Fibroblast of gingiva (primary cell): ENCODE data around the gene SKIDA1.

Source experiments
- DNase-seq: peaks from one replicate; pipeline ENCODE4 v3.0.0-alpha.2; 2011; ENCODE audit warnings: low read depth

SKIDA1 gene

DNA sequence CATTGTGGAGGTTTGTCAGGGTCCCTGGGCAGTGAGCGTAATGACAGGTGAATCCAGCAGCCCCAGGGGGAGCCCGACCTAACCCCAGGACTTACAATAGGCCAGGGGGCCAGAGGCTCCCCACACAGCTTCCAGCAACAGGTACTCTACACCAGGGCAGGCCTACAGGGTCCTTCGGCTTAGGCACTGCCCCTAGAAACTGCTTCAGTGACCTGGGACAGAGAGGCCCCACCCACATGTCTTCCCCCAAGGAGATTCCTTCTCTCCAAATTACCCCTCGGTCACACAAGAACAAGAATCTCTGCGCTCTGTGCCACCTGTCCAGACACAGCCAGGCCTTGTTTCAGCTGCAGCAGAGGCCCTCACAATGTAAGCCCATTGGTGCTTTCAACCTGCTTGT, 24.4 kb downstream of the SKIDA1 start:
- no peak for DNase-seq

DNA sequence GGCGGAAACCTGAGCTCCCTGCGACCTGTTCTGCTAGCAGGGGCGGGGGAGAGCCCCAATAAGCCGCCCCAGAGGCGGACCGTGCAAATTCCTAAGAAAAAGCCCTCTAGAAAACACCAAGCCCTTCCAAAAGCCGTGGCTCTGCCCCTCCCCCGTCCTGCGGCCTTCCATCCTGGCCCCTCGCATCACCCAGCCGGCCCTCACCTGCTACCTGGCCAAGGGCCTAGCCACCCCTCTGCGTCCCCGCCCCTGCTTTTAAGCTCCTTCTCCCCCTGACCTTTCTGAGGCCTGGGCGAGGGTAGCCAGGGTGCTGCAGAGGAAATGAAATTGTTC, 24.9 kb downstream of the SKIDA1 start:
- no peak for DNase-seq

DNA sequence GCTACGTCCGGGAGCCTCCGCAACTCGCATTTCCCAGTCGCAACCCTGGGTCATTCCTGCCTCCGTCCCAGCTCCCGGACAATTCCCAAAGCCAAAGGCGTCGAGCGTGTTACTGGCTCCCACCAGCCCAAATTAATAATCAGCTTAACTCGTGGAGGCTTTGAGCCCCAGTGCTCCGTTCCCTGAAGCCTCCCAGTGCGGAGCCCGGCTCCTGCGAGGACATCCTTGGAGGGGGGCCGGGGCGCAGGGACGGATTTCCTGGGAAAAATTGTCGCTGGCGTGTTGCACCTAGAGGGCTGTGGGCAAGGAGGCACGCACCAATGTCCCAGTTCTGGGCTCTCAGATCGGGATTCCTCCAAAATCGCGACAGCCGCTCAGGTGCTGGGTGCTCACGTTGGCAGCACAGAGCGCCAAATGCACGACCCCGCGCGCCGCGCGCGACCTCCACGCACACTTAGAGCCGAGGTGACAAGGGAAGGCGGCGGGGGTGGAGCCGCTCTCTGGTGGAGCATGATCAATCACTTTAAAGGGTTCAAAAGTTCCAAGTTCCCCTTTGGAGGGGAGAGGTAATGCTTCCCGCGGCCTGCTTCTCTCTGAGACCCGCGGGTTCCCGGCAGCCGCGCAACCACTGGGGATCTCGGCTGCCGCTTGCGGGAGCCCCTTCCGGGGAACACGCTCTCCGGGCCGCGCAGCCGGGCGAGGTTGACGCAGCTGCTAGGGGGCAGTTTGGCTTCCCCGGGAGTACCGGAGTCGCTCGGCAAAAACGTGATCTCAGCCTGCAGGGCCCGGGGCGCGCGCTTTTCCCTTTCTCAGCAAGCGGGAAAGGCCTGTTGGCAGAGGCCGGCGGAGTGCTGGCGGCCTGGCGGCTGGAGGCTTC, 25.5 kb downstream of the SKIDA1 start:
- no peak for DNase-seq

DNA sequence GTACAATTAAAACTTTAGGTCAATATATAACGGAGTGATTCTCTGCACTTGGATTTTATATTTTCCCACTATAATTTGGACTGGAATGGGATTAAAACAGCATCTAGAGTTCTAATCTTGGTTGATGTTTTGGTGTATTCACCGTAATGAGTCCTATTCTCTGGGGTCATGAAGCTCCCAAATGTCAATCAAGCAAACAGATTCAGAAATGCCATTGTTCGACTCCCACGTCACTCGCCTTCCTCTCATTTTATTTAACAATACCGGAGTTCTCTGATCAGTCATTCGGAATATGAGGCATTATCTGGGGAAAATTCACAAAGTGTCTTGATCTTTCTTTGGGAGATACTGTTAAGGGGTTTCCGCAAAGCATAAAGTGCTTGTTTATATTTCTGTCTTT, 26.5 kb downstream of the SKIDA1 start:
- no peak for DNase-seq

DNA sequence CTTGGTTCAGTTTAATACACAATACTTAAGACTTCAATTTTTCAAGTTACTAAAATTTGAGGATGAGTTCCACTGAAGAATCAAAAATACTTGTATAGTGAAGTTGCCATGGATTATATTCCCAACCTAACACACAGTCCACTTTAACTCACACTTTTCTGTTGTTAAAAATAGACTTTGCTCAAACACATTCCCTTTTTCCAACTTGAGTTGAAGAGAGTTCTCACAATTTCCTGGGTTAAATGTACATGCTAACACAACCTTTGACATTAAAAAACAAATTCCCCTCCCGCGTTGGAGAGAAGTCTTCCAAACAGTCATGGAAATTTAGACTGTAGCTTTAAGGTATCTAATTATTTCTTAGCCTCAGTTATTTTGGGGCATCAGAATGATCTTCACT, 27.1 kb downstream of the SKIDA1 start:
- DNase-seq, result no peak

DNA sequence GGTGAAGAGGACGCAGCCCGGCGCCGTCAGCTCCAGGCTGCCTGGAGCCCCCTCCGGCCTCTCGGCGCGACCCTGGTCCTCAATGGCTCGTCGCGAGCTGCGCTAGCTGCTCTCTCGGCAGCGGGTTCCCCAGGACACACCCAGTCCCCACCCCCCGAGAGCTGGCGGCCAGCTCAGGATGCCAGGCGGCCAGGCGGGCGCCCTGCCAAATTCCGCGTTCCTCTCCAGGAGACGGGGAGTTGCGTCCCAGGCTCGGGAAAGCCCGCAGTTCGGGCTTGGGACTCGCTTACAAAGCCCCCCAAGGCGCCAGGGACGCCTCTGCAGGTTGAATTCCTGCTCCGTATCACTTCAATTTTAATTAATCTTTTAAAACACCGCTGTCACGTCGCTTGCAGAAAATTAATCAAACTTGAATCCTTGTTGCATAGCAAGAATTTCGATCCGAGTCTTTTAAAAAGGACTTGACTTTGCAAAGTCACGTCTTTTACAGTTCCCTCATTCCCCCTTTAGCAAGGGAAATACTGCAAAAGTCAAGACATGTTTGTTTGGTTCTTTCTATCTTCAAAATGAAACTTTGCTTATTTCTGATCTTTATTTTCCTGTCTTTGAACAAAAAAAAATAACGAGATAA, 28.2 kb downstream of the SKIDA1 start:
- peak; percentile 88 for DNase-seq

DNA sequence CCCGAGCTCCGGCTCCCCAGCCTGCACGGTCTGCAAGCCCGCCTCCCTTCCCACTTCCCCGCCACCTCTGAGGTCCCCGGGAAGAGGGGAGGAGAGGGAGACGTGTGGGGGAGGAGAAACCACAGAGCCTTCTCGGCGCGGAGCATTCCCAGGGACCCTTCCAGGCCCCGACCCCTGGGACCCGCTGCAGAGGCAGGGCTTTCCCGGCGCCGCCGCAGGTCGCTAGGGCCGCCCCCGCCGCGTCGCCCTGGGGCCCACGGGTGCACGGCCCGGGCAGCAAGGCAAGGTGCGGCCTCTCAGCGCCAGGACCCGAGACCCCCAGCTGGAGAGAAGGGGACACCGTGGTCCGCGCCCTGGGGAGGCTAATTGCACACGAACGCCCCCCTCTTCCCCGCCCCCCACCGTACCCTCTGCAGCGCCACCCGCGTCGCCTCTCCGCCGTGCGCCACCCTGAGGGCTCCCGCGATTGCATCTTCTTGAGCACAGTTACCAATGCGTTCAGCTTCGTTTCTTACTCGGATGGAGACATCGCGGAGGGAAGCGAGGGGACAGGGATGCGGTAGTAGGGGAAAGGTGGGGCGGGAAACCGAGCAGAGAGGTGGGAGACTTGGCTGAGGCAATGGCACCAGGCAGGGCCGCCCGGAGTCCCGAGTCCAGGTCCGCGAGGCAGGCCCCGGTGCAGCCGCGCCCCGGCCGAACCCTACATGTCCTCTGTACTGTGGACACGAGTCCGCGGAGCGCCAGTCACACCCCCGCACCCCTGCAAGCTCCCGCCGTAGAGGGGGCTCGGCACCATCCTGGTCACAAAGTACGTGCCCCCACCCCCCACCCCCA, 28.9 kb downstream of the SKIDA1 start:
- DNase-seq, result peak; percentile 40

DNA sequence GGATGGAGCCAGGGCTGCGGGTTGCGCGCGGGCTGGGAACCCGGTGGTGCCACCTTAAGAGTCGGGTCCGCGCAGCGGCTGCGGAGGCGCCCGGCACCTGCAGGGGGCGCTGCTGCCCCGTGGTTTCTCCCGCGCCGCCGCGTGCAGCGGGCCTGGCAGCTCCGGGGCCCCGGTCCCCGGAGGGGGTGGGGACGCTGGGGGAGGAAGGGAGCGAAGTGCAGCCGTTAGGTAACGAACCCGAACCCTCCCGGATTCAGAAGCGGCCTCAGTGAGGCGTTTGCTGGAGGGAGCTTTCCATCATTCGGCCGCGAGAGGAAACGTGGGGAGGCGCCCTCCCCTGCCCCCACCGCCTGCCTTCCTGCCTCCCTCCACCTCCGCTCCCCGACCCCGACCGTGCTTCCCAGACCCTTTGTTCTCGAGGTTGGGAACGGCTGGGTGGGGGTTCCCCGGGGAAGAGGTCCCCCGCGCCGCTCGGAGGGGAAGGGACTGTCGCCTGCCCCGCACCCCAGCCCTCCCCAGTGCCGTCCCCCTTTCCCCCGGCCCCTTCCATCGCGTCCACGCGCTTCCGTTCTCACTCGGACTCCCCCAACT, 29.6 kb downstream of the SKIDA1 start:
- peak; percentile 73 for DNase-seq

DNA sequence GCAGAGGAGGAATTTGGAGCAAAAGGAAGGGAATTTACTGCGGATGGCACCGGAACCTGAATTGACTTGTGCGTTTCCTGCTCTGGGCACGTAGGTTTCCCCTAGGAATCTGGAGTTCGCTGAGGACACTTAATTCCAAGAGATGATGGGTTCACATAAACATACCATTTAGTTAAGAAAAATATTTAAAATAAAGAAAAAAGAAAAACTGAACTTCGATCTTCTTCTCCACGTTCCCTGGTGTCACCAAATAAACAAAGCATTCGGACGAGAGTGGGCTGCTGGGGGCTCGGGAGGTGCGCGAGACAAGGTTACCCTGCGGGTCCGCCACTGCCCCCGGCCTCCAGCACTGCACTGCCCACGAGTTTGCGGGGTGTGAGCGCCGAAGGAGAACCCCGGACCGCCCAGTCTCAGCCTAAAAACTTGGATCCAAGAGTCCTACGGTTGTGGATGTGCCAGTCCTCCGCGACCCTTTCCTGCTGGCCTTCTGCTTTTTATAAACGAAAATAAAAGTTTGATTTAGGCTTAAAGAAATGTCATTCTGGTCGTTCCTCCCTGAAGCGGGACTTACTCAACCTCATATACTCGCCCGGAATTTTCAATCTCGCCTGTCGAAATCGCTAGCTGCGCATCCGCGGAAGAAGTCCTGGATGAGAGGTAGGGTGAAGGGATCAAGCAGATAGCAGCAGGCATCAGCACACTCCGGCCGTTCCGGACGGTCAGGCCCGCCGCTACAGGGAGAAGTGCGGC, 30.3 kb downstream of the SKIDA1 start:
- DNase-seq, result no peak

DNA sequence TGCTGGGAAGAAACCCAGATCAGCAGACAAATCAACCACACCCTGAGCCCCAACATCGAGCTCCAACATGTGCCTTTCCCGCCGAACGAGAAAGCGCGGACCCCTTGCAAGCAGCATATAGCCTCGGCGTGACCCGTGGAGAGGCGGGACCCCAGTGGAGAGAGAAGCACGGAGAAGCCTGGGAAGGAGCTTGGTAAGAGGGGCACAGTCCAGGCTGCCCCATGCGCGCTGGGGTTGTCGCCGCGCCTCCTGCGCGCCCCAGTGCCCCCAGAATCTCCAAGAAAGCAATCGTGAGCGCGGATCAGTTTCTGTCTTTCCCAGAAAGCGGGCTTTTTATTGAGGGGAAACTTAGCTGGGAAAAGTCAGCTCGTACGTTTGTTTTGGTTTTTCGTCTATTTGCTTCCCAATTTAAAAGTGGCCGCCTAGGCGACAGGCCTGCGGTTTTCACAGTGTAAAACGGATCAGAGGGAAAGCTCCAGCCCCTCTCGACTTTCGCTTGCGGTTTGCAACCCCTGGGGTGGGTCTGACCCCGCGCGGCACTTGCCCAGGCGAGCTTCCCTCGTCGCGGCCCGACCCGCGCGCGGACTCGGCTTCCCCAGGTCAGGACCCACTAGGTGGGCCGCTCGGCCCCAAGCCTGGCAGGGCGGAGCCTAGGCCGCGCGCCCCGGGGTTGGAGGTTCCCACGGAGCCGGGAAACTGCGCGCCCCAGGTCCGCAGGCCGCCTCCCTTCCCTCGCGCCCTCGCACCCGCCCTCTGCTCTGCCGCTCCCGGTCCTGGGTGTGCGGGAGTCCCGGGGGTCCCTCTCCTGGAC, 31.1 kb downstream of the SKIDA1 start:
- no peak for DNase-seq

DNA sequence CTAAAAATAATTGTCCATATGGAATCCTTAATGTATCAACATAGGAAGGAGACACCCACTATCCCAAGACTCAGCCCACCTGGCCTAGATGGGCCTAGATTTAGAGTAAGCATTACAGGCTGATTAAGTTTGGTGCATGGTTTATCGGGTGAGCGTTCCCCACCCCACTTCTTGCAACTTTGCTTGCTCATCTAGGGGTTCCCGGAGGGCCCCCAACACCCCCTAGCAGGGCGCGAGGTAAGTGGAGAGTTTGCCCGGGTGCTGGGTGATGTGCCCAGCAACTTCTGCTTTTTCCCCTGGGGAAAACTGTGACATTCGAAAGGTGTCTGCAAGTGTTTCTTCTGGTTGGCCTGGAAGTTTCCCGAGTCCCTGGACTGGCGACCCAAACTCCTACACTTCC, 31.7 kb downstream of the SKIDA1 start:
- no peak for DNase-seq

DNA sequence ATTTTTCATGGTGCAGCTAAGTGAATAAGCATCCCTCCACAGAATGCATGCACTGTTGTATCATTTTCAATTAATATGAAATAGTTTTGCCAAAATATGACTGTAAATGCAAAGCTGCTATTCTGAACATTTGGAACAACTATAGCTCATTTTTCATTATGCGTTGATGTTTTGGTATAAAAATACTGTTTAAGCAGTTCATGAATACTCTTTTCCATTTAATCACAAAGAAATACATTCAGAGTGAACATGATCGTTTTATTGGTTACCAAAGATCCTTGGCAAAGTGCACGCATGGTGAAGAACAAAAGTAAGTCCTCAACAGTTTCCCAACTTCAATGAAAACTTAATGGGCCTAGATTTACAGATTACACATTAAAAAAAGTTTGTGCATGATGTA, 33.1 kb downstream of the SKIDA1 start:
- DNase-seq, result no peak

DNA sequence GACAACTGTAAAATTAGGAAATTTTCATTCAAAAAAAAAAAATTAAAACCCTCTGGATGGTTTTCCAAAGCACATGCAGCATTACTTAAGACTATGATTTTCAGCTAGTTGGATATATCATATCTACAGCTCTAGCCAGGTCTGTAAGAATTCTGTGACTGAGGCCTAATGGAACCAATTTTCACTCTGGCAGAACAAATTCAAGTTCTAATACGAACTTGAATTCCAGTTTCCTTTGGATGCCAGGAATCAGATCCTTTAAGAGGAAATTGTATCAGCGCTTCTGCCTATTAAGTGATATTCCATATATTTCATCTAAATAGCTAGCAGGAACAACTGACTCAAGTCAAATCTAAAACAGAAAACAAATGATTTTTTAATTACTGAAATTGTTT, 34.8 kb downstream of the SKIDA1 start:
- no peak for DNase-seq

DNA sequence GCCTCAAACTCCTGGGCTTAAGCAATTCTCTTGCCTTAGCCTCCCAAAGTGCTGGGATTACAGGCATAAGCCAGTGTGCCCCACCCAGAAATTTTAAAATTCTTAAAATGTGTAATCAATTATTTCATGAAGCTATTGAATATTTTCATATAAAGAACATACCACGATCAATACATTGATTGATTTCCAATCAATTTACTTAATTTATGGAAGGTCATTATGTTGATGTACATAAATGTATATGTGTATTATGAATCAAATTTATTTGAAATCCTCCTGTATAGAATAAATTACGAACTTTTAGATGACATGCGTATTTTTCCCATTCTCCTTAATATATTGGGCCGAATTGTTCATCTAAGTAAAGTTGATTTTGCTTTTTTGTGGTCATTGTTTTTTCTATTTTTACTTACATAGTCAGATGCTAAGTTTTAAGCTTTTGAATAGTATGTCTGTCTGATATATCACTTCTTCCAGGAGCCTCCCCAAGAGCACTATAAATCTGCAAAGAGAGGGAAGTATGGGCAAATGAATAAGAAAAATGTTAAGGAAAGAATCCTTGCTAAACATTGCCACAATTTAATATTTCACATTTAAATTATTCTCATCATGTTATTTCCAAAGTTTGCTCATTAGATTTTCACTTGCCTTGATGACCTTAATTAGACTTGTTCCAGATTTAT, 35.3 kb downstream of the SKIDA1 start:
- no peak for DNase-seq

DNA sequence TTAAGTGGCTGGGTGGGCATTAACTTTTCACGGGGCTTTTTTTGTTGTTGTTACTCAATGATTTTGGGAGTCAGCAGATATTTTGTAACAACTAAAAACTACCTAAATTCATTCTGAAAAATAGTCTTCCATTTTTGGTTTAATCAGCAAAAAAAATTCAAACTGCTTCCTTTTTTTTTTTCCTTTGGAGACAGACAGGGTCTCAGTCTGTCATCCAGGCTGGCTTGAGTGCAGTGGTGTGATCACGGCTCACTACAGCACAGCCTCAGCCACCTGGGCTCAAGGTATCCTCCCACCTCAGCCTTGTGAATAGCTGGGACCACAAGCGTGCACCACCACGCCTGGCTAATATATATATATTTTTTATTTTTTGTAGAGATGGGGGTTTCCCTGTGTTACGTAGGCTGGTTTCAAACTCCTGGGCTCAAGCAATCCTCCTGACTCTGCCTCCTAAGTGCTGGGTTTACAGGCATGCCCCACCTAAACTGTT, 36.5 kb downstream of the SKIDA1 start:
- no peak for DNase-seq

DNA sequence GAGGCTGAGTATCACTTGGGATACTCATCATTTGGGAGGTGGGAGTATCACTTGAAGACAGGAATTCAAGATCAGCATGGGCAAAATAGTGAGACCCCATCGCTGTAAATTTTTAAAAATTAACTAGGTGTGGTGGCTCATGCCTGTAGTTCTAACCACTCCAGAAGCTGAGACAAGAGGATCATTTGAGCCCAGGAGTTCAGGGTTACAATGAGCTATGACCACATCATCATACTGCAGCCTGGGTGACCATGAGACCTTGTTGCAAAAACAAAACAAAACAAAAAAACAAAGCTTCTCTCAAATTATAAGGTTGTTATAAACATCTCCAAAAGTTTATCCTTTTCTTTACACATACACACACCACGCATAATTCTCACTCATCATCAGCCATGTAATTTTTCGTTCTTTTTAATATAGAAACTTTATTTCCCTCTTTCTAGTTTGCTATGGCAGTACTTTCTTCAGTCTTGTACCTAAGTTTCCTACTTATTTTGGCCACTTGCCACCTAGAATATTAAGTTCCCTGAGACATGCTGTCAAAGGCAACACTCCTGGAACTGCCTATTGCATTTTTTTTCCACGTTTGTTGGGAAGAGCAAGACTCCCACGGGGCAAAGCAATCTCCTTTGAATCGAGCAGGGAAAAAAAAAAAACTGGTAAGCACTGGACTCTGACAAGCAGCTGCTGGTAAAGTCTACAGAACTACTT, 37.1 kb downstream of the SKIDA1 start:
- DNase-seq, result peak; percentile 29

DNA sequence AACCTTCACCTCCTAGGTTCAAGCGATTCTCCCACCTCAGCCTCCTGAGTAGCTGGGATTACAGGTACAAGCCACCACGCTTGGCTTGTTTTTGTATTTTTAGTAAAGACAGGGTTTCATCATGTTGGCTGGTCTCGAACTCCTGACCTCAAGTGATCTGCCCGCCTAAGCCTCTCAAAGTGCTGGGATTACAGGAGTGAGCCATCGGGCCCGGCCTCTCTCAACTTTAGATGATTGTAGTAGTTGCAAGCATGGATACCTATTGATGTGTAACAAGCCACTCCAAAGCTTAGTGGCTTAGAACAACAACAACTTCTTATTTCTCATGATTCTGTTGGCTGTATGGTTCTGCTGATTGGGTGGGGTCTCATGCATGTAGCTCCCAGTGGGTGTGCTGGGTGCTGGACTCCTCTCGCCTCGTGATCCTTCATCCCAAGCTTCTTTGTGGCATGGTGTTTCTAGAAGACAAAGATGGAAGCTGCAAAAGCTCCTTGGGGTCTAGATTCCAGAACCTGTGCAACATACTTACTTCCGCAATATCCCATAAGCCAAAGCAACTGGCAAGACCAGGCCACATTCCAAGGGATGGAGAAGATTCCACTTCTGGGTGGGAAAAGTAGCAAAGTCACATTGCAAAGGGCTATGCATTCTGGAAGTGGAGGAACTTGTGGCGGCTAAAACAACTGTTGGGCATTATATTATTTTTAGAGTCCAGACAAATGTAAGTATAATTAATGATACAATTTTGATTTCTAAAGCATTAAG, 37.9 kb downstream of the SKIDA1 start:
- no peak for DNase-seq

DNA sequence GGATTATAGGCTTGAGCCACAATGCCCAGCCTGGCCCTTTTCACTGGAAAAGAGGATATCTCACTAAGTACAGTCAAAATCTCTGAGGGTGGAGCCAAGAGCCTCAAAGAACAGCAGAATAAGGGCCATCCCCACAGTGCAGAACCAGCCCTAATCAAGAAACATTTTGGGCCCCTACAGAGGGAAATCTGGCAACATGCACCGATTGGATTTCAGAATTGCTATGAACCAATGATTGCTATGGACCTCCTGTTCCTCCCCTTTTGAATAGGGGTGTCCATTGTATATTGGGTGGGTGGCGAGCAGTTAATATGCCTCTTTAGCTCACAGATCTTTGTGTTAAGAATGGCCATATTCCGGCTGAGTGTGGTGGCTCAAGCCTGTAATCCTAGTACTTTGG, 42.7 kb downstream of the SKIDA1 start:
- DNase-seq, result no peak

DNA sequence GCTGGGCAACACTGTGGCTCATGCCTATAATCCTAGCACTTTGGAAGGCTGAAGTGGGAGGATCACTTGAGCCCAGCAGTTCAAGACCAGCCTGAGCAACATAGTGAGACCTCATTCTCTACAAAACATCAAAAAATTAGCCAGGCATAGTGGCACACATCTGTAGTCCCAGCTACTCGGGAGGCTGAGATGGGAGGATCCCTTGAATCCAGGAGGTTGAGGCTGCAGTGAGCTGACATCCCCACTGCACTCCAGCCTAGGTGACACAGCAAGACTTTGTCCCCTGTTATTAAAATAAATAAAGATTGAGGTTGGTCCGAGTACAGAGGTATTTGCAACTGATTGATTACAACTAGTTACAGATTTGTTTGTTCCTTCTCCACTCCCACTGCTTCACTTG, 44.1 kb downstream of the SKIDA1 start:
- DNase-seq, result no peak
